NCI-H1694 treated with DMSO at 0.1 percent for 48 hours (cell line): ENCODE measurements around the gene CFAP119.
"Not testable (repeated sequence)": the region's sequence is repeated elsewhere in the genome, so short reads cannot be mapped to it uniquely, and the experiment has no call there.

Source experiments
- DNase-seq: peaks from one replicate; lab custom pipeline; 2025; lab: John Stamatoyannopoulos, UW

The CFAP119 gene

DNA sequence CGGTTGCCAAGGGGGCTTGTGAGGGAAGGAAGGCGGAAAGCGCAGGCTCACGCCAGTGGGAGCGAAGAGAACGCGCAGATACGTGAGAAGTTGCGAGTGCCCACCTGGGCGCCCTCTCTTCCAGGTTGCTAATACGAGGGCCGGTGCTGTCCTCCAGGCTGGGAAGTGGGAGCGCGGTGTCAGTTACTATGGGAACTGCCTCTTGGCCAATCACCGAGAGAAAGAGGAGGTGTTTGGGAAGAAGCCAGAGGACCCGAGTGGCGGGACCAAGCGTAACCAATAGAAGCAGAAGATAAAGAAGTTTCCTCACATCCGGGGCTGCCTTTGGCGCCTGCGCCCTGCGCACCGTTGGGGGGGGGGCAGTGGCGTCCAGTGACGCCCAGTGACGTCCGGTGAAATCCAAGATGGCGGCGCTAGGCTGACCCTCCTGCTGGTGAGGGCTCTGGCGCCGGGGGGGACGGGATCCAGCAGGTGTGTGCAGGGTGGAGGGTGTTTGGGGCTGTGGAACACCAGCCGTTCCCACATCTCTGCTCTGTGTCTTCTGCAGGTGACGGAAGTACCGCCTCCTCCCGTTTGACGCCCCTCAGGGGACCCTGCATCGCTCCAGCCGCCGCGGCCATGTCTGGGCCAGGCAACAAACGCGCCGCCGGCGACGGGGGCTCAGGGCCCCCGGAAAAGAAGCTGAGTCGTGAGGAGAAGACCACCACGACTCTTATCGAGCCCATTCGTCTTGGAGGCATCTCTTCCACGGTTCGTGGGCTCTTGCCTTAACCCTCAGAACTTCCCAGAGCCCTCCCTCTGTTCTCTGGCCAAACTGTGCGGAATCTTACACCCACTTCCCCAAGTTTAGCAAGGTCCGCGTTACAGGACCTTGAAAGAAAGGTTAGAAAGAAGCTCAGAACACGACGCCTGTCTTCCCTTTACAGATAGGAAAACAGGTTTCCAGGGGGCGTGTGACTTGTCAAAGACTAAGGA, at the start of gene CFAP119, which contains the start of gene RNF40:
TSS of gene CFAP119 (minus strand) at position 135 of the 975 bp plus-strand sequence. CDS start 314 bp downstream, outside the sequence.
TSS of gene RNF40 (plus strand) at position 395 of the 975 bp plus-strand sequence. CDS start at position 619, 224 bp downstream.
- peak; percentile 93 for DNase-seq

DNA sequence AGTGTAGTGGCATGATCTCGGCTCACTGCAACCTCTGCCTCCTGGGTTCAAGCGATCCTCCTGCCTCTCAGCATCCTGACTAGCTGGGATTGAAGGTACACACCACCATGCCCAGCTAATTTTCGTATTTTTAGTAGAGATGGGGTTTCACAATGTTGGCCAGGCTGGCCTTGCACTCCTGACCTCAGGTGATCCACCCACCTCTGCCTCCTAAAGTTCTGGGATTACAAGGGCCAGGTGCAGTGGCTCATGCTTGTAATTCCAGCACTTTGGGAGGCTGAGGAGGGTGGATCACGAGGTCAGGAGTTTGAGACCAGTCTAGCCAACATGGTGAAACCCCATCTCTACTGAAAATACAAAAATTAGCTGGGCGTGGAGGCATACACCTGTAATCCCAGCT, 47.8 kb upstream of the CFAP119 start:
- not testable (repeated sequence) for DNase-seq

- not testable (repeated sequence) for DNase-seq
Measured at GRCh38 chr16:30808890-30809426, 47.1 kb upstream of the CFAP119 start.

DNA sequence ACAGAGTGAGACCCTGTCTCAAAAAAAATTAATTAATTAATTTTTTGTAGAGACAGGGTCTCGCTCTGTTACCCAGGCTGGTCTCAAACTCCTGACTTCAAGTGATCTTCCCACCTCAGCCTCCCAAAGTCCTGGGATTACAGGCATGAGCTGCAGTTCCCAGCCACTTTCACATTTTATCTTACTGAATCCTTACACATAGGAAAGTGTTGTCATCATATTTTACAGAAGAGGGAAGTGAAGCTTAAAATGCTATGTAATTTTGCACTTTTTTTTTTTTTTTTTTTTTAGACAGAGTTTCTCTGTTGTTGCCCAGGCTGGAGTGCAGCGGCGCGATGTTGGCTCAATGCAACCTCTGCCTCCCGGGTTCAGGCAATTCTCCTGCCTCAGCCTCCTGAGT, 46.3 kb upstream of the CFAP119 start:
- DNase-seq, result no peak

DNA sequence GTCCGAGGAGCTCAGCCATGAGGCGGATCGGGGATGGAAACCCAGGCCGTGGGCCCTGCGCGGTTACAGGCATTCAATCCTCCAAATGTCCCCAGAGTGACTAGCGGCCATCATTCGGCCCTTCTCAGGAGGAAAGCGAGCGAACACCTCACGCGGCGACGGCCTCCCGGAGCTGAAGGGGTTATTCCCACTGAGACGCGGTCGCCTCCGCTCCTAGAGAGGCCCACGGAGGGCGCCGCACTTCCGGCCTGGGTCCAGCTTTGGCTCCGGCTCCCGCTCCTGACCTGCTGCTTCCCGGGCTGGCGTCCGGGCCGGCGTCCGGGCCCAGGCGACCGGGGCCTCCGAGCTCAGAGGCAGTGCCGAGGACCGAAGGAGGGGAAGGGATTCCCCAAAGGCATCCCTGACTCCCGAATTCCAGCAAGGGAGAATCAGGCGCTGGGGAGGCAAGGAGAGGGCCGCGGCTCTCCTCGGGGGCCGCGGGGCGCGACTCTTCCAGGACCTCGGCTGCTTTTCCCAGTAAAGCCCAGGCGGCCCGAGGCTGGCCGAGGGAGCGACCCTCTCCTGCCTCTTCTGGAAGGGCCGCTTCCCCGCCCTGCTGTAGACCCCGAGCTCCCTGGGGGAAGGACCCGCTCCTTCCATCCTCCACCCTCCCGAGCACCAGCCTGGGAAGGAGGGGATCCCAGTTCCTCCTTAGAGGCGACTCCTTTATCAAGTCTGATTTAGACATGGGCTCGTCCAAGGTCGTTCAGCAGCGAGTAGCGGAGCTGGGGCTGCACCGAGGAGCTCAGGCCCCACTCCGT, 43.7 kb upstream of the CFAP119 start:
- peak; percentile 13 for DNase-seq

GRCh38 chr16:30805056-30805369, 43.2 kb upstream of the CFAP119 start:
- DNase-seq, result no peak

- no peak for DNase-seq
Measured at GRCh38 chr16:30802936-30803335, 41.1 kb upstream of the CFAP119 start.

GRCh38 chr16:30797670-30798309, 35.9 kb upstream of the CFAP119 start:
- DNase-seq, result no peak

DNA sequence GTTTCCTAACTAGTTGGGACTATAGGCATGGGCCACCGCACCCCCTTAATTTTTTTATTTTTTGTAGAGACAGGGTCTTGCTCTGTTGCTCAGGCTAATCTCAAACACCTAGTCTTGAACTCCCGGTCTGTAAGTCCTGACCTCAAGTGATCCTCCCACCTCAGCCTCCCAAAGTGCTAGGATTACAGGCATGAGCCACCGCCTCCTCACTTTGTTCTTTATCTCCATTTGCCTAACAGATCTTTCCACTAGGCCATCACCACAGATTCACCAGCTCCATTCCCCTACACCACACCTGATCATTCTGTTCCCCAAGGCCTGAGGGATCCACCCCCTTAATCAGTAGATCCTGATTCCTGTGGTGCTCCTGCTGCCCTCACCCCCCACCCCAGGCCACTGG, 32.8 kb upstream of the CFAP119 start:
- no peak for DNase-seq

DNA sequence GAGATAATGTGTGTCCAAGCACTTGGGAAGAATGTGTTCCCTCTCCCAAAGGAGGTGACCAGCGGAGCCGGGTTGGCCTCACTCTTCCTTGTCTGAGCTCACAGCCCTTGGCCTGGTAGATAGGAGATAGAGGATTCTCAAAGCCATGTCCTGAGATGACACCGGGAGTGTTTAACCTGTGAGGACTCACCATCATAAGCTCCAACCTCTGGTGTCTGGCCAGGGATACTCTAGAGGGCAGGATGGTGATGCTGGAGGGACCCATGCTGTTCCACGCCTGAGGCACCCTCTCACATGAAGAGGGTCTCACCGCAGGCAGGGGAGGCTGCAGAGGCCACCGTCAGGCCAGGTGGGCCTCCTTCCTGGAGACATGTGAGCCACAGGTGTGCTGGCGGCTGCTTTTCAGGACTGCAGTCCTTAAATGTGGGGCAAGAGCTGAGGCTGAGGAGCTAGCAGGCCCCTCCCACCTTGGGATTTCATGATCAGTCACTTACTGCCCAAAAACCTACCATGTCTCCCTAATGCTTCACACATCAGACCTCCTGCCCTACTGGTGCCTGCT, 31.7 kb upstream of the CFAP119 start:
- DNase-seq, result no peak

GRCh38 chr16:30787613-30788378, 25.9 kb upstream of the CFAP119 start:
- DNase-seq, result peak; percentile 10

DNA sequence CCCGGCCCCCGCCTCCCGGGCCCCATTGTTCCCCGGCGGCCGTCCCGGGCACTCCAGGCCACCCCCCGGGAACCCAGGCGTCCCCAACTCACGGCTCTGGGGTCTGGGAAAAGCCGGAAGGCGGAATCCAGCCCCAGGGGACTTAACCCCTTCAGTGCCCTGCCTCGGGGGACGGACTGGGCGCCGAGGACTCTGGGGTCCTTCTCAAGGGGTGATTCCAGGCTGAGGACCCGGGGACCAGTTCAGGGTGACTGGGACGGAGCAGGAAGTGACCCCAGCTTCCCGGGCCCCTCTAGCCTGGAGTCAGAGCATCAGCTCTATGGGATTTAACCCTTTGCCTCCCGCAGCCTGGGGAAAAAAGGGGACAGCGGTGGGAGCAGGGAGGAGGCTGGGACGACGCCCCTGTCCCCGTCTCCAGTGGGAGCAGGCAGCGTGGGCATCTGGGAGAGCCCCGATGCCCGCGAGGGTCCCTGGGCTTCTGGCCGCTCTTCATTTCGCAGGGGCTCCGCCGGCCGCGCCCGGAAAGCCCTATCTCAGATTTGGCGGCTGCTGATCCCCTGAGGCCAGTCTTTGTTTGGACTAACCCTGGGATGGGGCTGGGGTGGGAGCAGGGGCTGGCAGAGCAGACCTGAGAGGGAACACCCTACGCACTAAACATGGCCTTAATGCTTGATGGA, 25.2 kb upstream of the CFAP119 start, which contains the start of gene ZNF629:
TSS of gene ZNF629 (minus strand) at position 270 of the 677 bp plus-strand sequence. CDS start 2,723 bp downstream, outside the sequence.
- DNase-seq, result peak; percentile 15

DNA sequence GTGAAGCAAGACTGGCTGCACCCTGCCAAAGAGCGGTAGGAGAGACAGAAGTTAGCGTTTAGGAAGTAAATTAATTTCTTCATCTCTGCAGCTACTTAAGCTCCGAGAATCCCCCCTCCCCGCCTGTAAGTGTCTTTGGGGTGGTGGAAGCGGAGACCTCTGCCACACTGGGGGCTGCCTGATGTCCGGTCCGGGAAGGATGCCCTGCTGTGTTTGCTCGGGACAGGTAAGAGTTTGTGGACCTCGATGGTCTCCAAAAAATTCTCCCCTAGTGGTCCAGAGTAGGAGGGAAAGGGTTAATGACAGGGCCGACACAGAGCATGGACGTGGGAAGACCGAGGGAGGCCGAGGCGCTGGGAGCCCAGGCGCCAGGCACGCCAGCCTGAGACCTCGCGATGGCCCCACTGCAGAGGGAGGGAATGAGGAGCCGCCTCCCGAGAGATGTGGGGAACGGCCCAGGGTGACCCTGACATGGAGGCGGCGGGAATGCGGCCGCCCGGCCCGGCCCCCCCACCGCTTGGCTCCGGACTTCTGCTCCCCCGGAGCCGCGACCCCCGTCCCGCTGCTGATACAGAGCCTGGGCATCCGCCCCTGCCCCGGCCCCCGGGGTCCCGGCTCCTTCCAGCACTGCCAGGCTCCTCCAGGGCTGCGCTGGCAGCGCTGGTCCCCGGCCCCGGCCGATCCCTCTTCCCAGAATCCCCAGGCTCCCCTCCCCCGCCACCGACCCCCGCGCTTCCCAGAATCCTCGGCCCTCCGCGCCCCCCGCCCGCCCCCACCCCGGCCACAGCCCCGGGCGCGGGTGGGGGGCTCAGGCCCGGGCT, 24.5 kb upstream of the CFAP119 start:
- DNase-seq, result no peak

DNA sequence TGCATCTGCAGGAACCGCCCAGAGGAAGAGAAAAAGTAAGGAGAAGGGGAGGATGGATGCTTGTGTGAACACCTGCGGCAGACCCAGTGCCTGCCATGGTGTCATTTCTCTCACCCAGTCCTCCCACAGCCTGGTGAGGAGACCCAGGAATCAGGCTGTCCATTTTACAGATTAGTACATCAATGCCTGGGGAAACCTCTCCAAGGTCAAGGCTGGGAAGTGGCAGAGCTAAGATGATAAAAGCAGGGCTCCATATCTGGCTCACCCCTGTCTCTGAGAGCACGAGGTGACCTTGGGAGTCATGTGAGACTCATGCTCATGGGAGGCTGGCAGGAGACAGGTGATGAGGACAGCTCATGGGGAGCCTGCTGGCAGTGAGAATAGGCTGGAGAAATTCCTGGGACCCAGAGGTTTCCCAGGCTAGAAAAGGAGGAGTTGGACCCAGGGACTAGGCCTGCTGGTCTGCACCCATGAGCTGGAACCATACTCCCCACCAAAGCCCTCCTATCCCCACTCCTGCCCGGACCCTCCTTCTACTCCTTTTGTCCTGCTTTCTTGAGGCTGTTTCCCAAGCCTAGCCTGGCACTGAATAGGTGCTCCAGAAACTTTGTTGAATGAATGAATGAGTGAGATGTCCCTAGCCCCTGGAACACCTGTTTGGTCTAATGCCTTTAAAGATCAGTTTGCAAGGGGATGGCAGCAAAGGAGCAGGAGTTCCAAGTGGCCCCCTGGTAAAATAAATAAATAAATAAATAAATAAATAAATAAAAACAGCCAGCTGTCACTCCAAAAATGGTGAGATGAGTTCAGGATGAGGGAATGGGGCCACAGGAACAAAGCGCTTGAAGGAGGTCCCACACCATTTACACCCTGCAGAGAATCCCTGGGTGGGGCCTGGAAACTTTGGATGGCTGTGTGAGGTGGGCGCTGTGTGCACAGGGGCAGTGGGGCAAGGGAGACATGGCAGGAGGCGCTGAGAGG, 23.6 kb upstream of the CFAP119 start:
- DNase-seq, result no peak

DNA sequence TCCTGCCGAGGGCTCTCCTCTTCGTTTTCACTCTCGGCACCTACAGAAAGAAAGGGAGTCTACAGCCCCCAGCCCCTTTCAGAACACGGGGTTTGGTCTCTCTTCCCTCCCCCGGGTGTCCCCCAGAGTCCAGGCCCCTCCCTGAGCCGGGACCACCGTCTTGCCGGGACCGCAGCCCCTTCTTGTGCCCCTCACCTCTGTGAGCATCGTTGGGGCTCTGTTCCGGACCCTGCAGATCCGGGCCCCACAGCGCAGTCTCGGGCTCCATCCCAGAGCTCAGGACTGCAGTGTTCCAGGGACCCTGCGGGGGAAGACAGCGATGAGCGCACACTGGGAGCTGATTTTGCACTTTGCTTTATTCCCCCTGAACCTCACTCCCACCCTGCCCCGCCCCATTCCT, 22.4 kb upstream of the CFAP119 start:
- no peak for DNase-seq

DNA sequence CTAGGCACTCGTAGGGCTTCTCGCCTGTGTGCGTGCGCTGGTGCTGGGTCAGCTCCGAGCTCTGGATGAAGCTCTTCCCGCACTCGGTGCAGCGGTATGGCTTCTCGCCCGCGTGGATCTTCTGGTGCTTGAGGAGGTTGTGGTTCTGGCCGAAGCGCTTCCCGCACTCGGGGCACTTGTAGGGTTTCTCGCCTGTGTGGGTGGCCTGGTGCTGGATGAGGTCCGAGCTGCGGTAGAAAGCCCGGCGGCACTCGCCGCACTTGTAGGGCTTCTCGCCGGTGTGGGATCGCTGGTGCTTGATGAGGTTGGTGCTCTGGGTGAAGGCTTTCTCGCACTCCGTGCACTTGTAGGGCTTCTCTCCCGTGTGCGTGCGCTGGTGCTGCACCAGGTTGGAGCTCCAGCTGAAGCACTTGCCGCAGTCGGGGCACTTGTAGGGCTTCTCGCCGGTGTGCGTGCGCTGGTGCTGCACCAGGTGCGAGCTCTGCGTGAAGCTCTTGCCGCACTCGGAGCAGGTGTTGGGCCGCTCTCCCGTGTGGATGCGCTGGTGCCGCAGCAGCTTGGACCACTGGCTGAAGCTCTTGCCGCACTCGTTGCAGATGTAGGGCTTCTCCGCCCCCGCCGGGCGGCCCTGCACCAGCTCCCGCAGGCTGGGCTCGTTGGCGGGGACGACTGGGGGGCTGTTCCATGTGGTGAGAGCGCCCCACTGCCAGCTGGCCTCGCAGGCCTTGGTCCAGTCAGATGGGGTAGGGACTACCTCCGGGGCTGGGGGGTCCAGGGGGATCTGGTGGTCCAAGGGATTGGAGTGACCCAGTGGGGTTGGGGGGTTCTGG, 21.6 kb upstream of the CFAP119 start:
- DNase-seq, result no peak
